A673 (cell line): ENCODE measurements around the gene SERF2. TPM values are rescaled to one million over a fixed set of nuclear protein-coding genes. Genes with fewer than 3 reads are reported as not detected.
"Not testable (repeated sequence)": the region's sequence is repeated elsewhere in the genome, so short reads cannot be mapped to it uniquely, and the experiment has no call there.

Experiments
- BruUV-seq: library from RNA; stranded (reverse); fragments of 400-500 nt; replicated peaks from 2 replicates; lab custom pipeline; 2021; lab: Mats Ljungman, UMichigan
- CTCF ChIA-PET: fragments of 300-600 bp; sonication (Branson Sonifier 250); formaldehyde crosslinking; loops from one replicate; lab custom pipeline; 2022; ENCODE audit warnings: antibody characterized with exemption; lab: Charles Lee
- POLR2A ChIA-PET: fragments of 300-600 bp; sonication (Branson Sonifier 250); formaldehyde crosslinking; loops from one replicate; lab custom pipeline; 2022; ENCODE audit warnings: antibody characterized with exemption; ENCODE audit not compliant: low non-redundant PET; lab: Charles Lee
- DNase-seq: peaks from one replicate; pipeline ENCODE4 v3.0.0-alpha.2; 2015; ENCODE audit warnings: low spot score
- H3K27ac ChIP-seq: fragments of 200-600 bp; sonication (generic); 2 replicates; pipeline ENCODE4 v1.5.1; 2016; ENCODE audit warnings: mixed run types, low read depth, mild to moderate bottlenecking, mixed read lengths, antibody characterized with exemption, low read length; ENCODE audit not compliant: poor library complexity, severe bottlenecking
- H3K27me3 ChIP-seq: fragments of 200-600 bp; sonication (generic); replicated peaks from 2 replicates; pipeline ENCODE4 v1.6.1; 2017; ENCODE audit warnings: mixed run types, low read depth, mild to moderate bottlenecking, mixed read lengths, antibody characterized with exemption, low read length; ENCODE audit not compliant: insufficient read depth, poor library complexity
- H3K36me3 ChIP-seq: fragments of 200-600 bp; sonication (generic); 2 replicates; pipeline ENCODE4 v1.6.1; 2016; ENCODE audit warnings: mixed run types, mild to moderate bottlenecking, mixed read lengths, antibody characterized with exemption, low read length; ENCODE audit not compliant: insufficient read depth, poor library complexity, severe bottlenecking
- H3K4me1 ChIP-seq: fragments of 200-600 bp; sonication (generic); 2 replicates; pipeline ENCODE4 v1.6.1; 2017; ENCODE audit warnings: mixed run types, mild to moderate bottlenecking, mixed read lengths, antibody characterized with exemption, low read length; ENCODE audit not compliant: insufficient read depth, poor library complexity, severe bottlenecking
- H3K4me3 ChIP-seq: fragments of 200-600 bp; sonication (generic); 2 replicates; pipeline ENCODE4 v1.5.1; 2016; ENCODE audit warnings: low read depth, mixed run types, mild to moderate bottlenecking, mixed read lengths, low read length; ENCODE audit not compliant: poor library complexity, severe bottlenecking
- H3K9me3 ChIP-seq: fragments of 200-600 bp; sonication (generic); 2 replicates; pipeline ENCODE4 v1.6.1; 2016; ENCODE audit warnings: mixed run types, low read depth, mild to moderate bottlenecking, mixed read lengths, antibody characterized with exemption, low read length; ENCODE audit not compliant: poor library complexity, severe bottlenecking
- CTCF ChIP-seq: fragments of 300-800, 200-600 bp; sonication (generic); conservative IDR thresholded peaks from 2 replicates; pipeline ENCODE4 v1.5.1; 2017; ENCODE audit warnings: low read depth, mild to moderate bottlenecking, antibody characterized with exemption, low read length, moderate library complexity, mixed read lengths
- EZH2 ChIP-seq: fragments of 200-600 bp; sonication (generic); IDR thresholded peaks from 2 replicates; pipeline ENCODE4 v1.6.1; 2017; ENCODE audit warnings: borderline replicate concordance, low read depth, mild to moderate bottlenecking, mixed read lengths, antibody characterized with exemption, low read length; ENCODE audit not compliant: poor library complexity, severe bottlenecking
- intact Hi-C: fragments of 100-400 bp; cut with micrococcal nuclease; formaldehyde crosslinking; loops from one replicate; pipeline ENCODE4 v1.10.0; 2022; ENCODE audit not compliant: unreplicated experiment
- total RNA-seq: library from RNA; stranded (reverse); gene quantifications from 2 replicates; pipeline ENCODE4 v1.2.3, GENCODE V29; 2021

The SERF2 gene
- total RNA-seq, 1 experiment from 2014 or later = 632 TPM

- TF ChIP-seq EZH2 = no peak
- no peak for TF ChIP-seq CTCF
- no TSS peak for BruUV-seq
- H3K4me1 ChIP-seq = peaks cover 7% of the 10 kb centered on the region
- peak; percentile 93 for DNase-seq
- H3K36me3 ChIP-seq = peaks cover 27% of the 10 kb centered on the region
- H3K27me3 ChIP-seq = no peaks in the 10 kb centered on the region
- peak within 1 kb of the TSS; percentile 92 for H3K27ac ChIP-seq
- H3K4me3 ChIP-seq = peak within 1 kb of the TSS; percentile 72
- no peaks in the 10 kb centered on the region for H3K9me3 ChIP-seq
- CTCF ChIA-PET = no interaction called here
- intact Hi-C loops = no loop called here
- POLR2A ChIA-PET = interaction anchor here (0.7 kb wide), 1 partner anchor 119 kb away, joined by 3 read pairs; no protein-coding TSS in a partner anchor
Measured at GRCh38 chr15:43826508-43827341, 34.6 kb downstream of the SERF2 start, which contains the start of gene WDR76. Gene WDR76 (plus strand): TSS chr15:43827002. CDS start chr15:43827033, 31 bp downstream.

GRCh38 chr15:43828061-43828657 lies 36.0 kb downstream of the SERF2 start:
- POLR2A ChIA-PET = no interaction called here
- peak overlapping the region; percentile 72 for H3K4me3 ChIP-seq

GRCh38 chr15:43829951-43830540 lies 37.9 kb downstream of the SERF2 start:
- peaks cover 37% of the 10 kb centered on the region for H3K36me3 ChIP-seq
- H3K9me3 ChIP-seq, H3K27me3 ChIP-seq, H3K4me1 ChIP-seq, H3K4me3 ChIP-seq, DNase-seq, BruUV-seq, POLR2A ChIA-PET, intact Hi-C loops, CTCF ChIA-PET, H3K27ac ChIP-seq: not testable (repeated sequence)

More at GRCh38 chr15:43828061-43828657, 36.0 kb downstream of the SERF2 start:
- intact Hi-C loops = no loop called here
- Histone ChIP-seq H3K36me3 (peaks cover 27% of the 10 kb centered on the region), H3K4me1 (peaks cover 7% of the 10 kb centered on the region), H3K27me3 (no peaks in the 10 kb centered on the region), H3K9me3 (no peaks in the 10 kb centered on the region), H3K27ac (peak overlapping the region; percentile 92)
- DNase-seq = peak; percentile 45
- TSS peak; percentile 44 for BruUV-seq
- no peak for TF ChIP-seq CTCF
- CTCF ChIA-PET = no interaction called here

DNA sequence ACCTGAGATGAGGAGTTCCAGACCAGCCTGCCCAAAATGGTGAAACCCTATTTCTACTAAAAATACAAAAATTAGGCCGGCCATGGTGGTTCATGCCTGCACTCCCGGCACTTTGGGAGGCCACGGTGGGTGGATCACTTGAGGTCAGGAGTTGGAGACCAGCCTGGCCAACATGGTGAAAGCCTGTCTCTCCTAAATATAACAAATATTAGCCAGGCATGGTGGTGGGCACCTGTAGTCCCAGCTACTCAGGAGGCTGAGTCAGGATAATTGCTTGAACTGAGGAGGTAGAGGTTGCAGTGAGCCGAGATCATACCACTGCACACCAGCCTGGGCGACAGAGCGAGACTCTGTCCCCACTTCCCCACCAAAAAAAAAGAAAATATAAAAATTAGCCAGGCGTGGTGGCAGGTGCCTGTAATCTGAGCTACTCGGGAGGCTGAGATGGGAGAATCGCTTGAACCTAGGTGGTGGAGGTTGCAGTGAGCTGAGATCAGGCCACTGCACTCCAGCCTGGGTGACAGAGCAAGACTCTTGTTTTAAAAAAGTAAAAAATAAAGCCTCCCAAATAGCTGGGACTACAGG lies 38.7 kb downstream of the SERF2 start:
- BruUV-seq, POLR2A ChIA-PET, H3K4me3 ChIP-seq, DNase-seq, H3K9me3 ChIP-seq, intact Hi-C loops, H3K4me1 ChIP-seq, H3K27me3 ChIP-seq, CTCF ChIA-PET: not testable (repeated sequence)
- H3K27ac ChIP-seq = peak overlapping the region; percentile 34
- peaks cover 42% of the 10 kb centered on the region for H3K36me3 ChIP-seq

GRCh38 chr15:43831519-43832052 lies 39.5 kb downstream of the SERF2 start:
- Histone ChIP-seq H3K27ac (peak overlapping the region; percentile 62), H3K36me3 (peaks cover 50% of the 10 kb centered on the region)
- POLR2A ChIA-PET, H3K4me1 ChIP-seq, intact Hi-C loops, DNase-seq, H3K27me3 ChIP-seq, BruUV-seq, H3K9me3 ChIP-seq, CTCF ChIA-PET, H3K4me3 ChIP-seq: not testable (repeated sequence)
